A673 (cell line): ENCODE measurements around the gene ZBTB20.

ENCODE experiments used
- CTCF ChIP-seq: fragments of 300-800, 200-600 bp; sonication (generic); conservative IDR thresholded peaks from 2 replicates; pipeline ENCODE4 v1.5.1; 2017; ENCODE audit warnings: low read depth, mild to moderate bottlenecking, antibody characterized with exemption, low read length, moderate library complexity, mixed read lengths
- EZH2 ChIP-seq: fragments of 200-600 bp; sonication (generic); IDR thresholded peaks from 2 replicates; pipeline ENCODE4 v1.6.1; 2017; ENCODE audit warnings: borderline replicate concordance, low read depth, mild to moderate bottlenecking, mixed read lengths, antibody characterized with exemption, low read length; ENCODE audit not compliant: poor library complexity, severe bottlenecking

DNA sequence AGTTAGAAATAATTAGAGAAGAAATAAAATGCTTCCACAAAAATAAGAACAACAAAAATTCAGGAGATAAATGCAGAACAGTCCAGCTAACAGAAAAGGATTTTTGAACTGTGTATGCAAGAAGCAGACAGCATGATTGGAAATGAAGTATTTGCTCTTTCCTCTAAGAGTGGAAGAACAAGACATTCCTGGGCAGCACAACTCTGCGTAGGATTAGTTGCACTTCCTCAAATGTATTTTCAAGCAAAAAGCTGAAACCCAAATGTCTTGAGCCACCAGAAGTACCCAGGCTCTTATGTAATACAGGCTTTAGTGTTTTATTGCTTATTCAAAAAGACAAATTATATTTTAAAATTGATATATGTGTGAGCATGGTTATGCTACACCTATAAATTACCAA is 127.2 kb downstream of the ZBTB20 start:
- TF ChIP-seq CTCF (no peak), EZH2 (no peak)
